Ramos (cell line): ENCODE results near the gene SEC24B.
"Not testable (repeated sequence)": the region's sequence is repeated elsewhere in the genome, so short reads cannot be mapped to it uniquely, and the experiment has no call there.

Source experiments
- in situ Hi-C: fragments of 300-500 bp; cut with MboI; formaldehyde crosslinking; loops from one replicate; pipeline ENCODE4 v1.14.3; 2022; ENCODE audit warnings: low sequenced_read_pairs; ENCODE audit not compliant: unreplicated experiment

Gene SEC24B

GRCh38 chr4:109571494-109571893 lies 137.9 kb downstream of the SEC24B start:
- in situ Hi-C loops, result no loop called here

GRCh38 chr4:109572154-109572553 lies 138.5 kb downstream of the SEC24B start:
- in situ Hi-C loops, result no loop called here

DNA sequence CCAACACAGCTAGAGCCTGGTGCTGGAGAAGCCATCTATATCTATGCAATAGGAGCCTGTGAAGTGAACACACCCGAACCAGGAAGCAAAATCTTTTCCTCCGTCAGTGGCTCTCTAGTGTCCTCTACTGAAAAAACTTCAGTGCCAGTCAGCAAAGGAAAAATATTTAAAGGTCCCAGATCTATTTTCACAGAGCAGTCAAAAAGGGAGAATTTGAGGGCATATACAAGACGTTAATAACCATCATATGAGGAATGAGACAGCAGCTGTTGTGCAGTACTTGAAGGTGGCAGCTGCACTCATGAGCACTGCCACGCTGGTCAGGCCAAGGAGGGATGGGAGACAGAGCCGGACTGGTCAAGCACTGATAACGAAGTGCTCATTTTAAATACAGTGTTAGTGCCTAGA lies 140.8 kb downstream of the SEC24B start:
- in situ Hi-C loops, result no loop called here

- in situ Hi-C loops, result no loop called here
Observed at GRCh38 chr4:109574931-109575804, 141.6 kb downstream of the SEC24B start.

DNA sequence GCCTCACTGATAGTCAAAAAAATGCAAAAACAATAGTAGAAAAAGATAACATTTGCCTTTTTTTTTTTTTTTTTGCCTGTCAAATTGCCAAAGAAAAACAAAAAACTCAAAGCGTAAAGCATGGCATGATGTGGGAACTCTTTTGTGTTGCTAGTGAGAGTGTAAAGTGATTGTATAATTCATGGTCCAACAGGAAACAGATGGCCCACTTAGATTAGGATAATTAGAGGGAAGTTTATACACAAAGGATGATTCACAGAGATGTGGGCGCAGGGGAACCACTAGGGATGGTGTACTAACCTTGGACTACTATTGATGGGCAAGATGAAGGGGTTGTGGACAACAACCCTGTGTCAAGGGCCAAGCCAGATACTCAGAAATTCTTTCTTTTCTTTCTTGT lies 142.8 kb downstream of the SEC24B start:
- in situ Hi-C loops, result no loop called here

DNA sequence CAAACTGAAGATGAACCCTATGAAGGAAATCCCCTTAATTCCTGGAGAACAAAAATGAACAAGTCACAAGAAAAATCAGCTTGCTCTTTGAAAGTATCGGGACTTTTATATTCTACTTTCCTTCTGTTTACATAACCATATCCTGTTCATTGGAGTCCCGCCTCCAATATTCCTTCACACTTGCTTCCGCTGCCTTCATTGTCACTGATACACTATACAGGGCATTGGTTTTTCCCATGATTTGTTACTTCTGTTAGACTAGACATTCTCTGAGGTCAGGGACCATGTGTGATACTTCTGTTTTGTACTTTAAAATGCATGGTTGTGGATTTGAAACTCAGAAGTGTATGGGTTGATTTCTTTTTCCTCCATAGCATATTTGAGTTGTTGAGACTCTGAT lies 145.2 kb downstream of the SEC24B start:
- in situ Hi-C loops, result no loop called here

GRCh38 chr4:109579997-109580396 lies 146.4 kb downstream of the SEC24B start:
- in situ Hi-C loops, result not testable (repeated sequence)

DNA sequence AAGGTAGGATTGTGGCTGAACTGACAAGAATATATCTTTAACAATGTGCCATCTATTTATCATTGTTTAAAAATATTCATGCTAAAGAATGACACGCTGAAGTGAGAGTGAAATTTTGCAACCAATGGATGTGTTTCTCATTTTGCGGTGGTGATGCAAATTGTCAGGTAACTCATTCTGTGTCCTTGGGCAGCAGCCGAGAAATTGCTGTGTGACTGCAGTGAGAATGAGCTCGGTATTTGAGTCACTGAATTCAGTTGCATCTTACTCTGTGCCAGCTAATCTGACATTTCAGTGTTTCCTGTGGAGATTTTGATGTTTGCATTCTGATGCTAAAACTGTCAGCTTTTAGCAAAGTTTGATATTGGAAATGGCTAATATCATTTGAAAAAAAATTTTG lies 154.6 kb downstream of the SEC24B start:
- in situ Hi-C loops, result no loop called here

- in situ Hi-C loops, result no loop called here
Observed at GRCh38 chr4:109589119-109589518, 155.5 kb downstream of the SEC24B start.

GRCh38 chr4:109589605-109590004 lies 156.0 kb downstream of the SEC24B start:
- in situ Hi-C loops, result no loop called here
